ENCODE results near the gene CADM3. TPM values are rescaled to one million over a fixed set of nuclear protein-coding genes. Genes with fewer than 3 reads are reported as not detected.

CADM3 gene
- total and polyA plus RNA-seq, 2 of the 8 experiments (the other 6 are each of a cell fraction or from before 2014, with no cell fraction given) = 8.3 to 8.5 TPM

- TF ChIP-seq CHD7 (IDR thresholded peaks at IDR 0.05; ENCODE audit: insufficient replicate concordance, low read length) (no peak), RAD21 (IDR thresholded peaks at IDR 0.05 in 1 of 2, conservative IDR thresholded peaks at IDR 0.05 in 1 of 2; ENCODE audit: low read depth in 2 of 2, low read length in 2 of 2) (no peak)
These were observed 17.0 kb downstream of the CADM3 start (continued) for GRCh38 chr1:159188375-159188788.

Measured in H1 (cell line).